Measurements from ENCODE around the gene S100A2.
"Not testable (repeated sequence)": the region's sequence is repeated elsewhere in the genome, so short reads cannot be mapped to it uniquely, and the experiment has no call there.

S100A2 gene

DNA sequence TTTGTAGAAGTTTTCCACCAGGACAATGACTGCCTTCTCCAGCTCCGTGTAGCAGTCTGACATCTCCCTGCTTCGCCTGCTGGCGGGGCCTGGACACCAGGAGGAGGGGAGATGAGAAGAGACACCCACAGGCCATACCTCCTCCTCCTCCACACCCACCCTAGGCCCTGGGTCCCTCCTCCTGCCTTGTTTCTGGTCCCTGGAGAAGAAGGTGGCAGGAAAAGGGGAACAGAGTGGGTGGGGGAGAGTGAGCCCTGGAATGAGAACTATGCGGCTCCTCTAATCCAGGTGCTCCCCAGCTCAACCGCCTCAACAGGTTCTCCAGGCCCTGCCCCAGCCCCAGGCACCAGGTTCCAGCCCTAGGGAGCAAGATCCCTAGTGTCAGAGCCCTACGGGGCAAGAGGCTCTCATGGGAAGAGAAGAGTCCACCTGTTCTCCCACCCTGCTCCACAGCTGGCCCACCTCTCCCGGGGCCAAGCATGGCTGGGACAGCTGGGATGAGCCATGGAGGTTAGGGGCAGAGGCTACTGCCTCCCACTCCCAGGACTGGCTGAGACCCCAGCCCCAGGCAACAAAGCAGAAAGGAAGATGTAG lies 42.5 kb upstream of the S100A2 start:
- DNase-seq (ENCODE audit: insufficient read length, low spot score) (no peak), FAIRE-seq (no peak)
- no peak for TF ChIP-seq POLR2A (IDR thresholded peaks at IDR 0.05; ENCODE audit: low read depth, low read length)

DNA sequence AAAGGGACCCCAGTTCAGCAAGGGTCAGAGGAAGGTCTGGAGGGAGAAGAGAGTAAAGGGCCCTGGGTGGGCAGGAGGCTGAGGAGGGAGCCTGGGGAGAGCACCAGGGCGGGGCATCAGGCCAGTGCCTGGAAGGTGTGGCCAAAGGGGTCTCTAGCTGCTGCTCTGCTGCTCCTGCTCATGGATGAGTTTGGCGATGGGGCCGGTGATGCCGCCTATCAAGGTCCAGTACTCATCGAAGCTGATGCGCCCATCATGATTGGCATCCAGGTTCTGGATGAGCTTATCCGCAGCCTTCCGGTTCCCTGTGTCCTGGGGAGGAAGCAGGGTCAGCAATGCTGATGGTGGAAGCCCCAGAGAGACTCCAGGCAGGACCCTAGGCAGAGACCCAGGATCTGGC lies 41.7 kb upstream of the S100A2 start:
- DNase-seq (ENCODE audit: insufficient read length, low spot score) = no peak
- FAIRE-seq = no peak
- TF ChIP-seq POLR2A (IDR thresholded peaks at IDR 0.05; ENCODE audit: low read depth, low read length) = no peak

GRCh38 chr1:153606194-153606593 lies 40.5 kb upstream of the S100A2 start:
- FAIRE-seq (no peak), DNase-seq (ENCODE audit: insufficient read length, low spot score) (no peak)
- TF ChIP-seq POLR2A (IDR thresholded peaks at IDR 0.05; ENCODE audit: low read depth, low read length) = no peak

DNA sequence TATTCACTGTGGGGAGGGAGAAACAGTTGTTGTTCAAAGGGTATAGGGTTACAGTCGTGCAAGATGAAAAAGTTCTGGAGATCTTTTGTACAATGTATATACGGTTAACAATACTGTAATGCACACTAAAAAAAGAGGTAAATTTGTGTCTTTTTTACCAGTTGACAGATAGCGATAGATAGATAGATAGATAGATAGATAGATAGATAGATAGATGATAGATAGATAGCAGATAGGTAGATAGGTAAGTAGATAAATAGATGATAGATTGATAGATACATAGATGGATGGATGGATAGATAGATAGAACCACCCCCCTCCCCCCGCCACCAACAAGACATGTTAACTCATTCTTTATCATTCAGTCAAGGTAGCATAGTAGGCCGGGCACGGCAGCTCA lies 37.1 kb upstream of the S100A2 start:
- TF ChIP-seq POLR2A (IDR thresholded peaks at IDR 0.05; ENCODE audit: low read depth, low read length) = no peak
- DNase-seq (ENCODE audit: insufficient read length, low spot score) = no peak

GRCh38 chr1:153599847-153600246 lies 34.2 kb upstream of the S100A2 start:
- TF ChIP-seq POLR2A (IDR thresholded peaks at IDR 0.05; ENCODE audit: low read depth, low read length) = no peak
- no peak for DNase-seq (ENCODE audit: insufficient read length, low spot score)
- FAIRE-seq = no peak

More for the DNA sequence above, 37.1 kb upstream of the S100A2 start:
- no peak for FAIRE-seq

- no peak for TF ChIP-seq POLR2A (IDR thresholded peaks at IDR 0.05; ENCODE audit: low read depth, low read length)
- FAIRE-seq = no peak
- DNase-seq (ENCODE audit: insufficient read length, low spot score) = no peak
Measured at GRCh38 chr1:153598309-153599172, 32.9 kb upstream of the S100A2 start.

- peak; percentile 58 for FAIRE-seq
- no peak for TF ChIP-seq POLR2A (IDR thresholded peaks at IDR 0.05; ENCODE audit: low read depth, low read length)
- peak; percentile 63 for DNase-seq (ENCODE audit: insufficient read length, low spot score)
Measured at GRCh38 chr1:153597206-153597605, 31.6 kb upstream of the S100A2 start.

- TF ChIP-seq POLR2A (IDR thresholded peaks at IDR 0.05; ENCODE audit: low read depth, low read length) = no peak
- DNase-seq (ENCODE audit: insufficient read length, low spot score) (no peak), FAIRE-seq (no peak)
Measured at GRCh38 chr1:153592748-153593147, 27.1 kb upstream of the S100A2 start.

- no peak for TF ChIP-seq POLR2A (IDR thresholded peaks at IDR 0.05; ENCODE audit: low read depth, low read length)
- DNase-seq (ENCODE audit: insufficient read length, low spot score) = no peak
- FAIRE-seq = no peak
Measured at GRCh38 chr1:153588482-153588881, 22.8 kb upstream of the S100A2 start.

DNA sequence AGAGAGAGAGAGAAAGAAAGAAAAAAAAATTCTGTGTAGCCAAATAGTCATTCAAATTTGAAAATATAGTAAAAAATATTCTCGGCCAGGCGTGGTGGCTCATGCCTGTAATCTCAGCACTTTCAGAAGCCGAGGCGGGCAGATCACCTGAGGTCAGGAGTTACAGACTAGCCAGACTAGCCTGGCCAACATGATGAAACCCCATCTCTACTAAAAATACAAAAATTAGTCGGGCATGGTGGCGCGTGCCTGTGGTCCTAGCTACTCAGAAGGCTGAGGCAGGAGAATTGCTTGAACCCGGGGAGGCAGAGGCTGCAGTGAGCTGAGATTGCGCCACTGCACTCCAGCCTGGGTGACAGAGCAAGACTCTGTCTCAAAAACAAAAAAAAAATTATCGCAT lies 22.4 kb upstream of the S100A2 start:
- FAIRE-seq; DNase-seq (ENCODE audit: insufficient read length, low spot score): not testable (repeated sequence)

DNA sequence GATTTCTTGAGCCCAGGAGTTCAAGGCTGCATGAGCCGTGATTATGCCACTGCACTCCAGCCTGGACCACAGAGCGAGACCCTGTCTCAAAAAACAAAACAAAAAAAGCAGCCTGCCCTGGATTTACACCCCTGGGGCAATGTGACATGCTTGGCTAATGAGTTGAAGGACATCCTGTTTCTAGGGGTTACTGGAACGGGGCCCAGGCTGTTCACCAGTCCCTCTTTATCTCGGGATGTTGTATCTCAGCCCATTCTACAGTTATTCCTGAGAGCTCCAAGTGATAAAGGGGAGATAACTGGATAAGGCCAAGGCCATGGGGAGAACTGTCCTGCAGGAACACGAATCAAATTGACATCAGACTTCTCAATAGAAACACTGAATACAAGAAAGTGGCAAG lies 21.7 kb upstream of the S100A2 start:
- TF ChIP-seq POLR2A (IDR thresholded peaks at IDR 0.05; ENCODE audit: low read depth, low read length) = no peak
- DNase-seq (ENCODE audit: insufficient read length, low spot score) (no peak), FAIRE-seq (no peak)

- FAIRE-seq (no peak), DNase-seq (ENCODE audit: insufficient read length, low spot score) (no peak)
- TF ChIP-seq POLR2A (IDR thresholded peaks at IDR 0.05; ENCODE audit: low read depth, low read length) = no peak
Measured at GRCh38 chr1:153586347-153586746, 20.7 kb upstream of the S100A2 start.

- FAIRE-seq (no peak), DNase-seq (ENCODE audit: insufficient read length, low spot score) (no peak)
- TF ChIP-seq POLR2A (IDR thresholded peaks at IDR 0.05; ENCODE audit: low read depth, low read length) = no peak
Measured at GRCh38 chr1:153585006-153585405, 19.4 kb upstream of the S100A2 start.

- no peak for TF ChIP-seq POLR2A (IDR thresholded peaks at IDR 0.05; ENCODE audit: low read depth, low read length)
- DNase-seq (ENCODE audit: insufficient read length, low spot score) = no peak
- no peak for FAIRE-seq
Measured at GRCh38 chr1:153583976-153584375, 18.3 kb upstream of the S100A2 start.

DNA sequence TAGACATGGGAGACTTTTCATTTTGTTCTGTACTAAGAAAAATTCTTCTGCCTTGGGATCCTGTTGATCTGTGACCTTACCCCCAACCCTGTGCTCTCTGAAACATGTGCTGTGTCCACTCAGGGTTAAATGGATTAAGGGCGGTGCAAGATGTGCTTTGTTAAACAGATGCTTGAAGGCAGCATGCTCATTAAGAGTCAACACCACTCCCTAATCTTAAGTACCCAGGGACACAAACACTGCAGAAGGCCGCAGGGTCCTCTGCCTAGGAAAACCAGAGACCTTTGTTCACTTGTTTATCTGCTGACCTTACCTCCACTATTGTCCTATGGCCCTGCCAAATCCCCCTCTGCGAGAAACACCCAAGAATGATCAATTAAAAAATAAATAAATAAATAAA lies 17.9 kb upstream of the S100A2 start:
- not testable (repeated sequence) for FAIRE-seq; DNase-seq (ENCODE audit: insufficient read length, low spot score)

- FAIRE-seq = not testable (repeated sequence)
Measured at GRCh38 chr1:153582836-153583235, 17.2 kb upstream of the S100A2 start.

More at GRCh38 chr1:153582836-153583235, 17.2 kb upstream of the S100A2 start:
- DNase-seq (ENCODE audit: insufficient read length, low spot score) = not testable (repeated sequence)
